Neuron (in vitro differentiated cells): ENCODE results near the gene PLXNA4.

Experiments used
- H2AFZ ChIP-seq: one replicate; pipeline ENCODE4 v1.6.1; 2013; ENCODE audit warnings: low read depth, mild to moderate bottlenecking, inconsistent platforms, low read length, moderate library complexity
- H3K27me3 ChIP-seq: one replicate; pipeline ENCODE4 v1.6.1; 2013; ENCODE audit warnings: low read length; ENCODE audit not compliant: insufficient read depth
- H3K36me3 ChIP-seq: one replicate; pipeline ENCODE4 v1.6.1; 2013; ENCODE audit warnings: low read length; ENCODE audit not compliant: insufficient read depth
- H3K4me1 ChIP-seq: one replicate; pipeline ENCODE4 v1.6.1; 2013; ENCODE audit warnings: low read length; ENCODE audit not compliant: insufficient read depth
- H3K4me3 ChIP-seq: 2 replicates; pipeline ENCODE4 v1.5.1; 2013; ENCODE audit warnings: mild to moderate bottlenecking, low read length, moderate library complexity
- H3K9me3 ChIP-seq: one replicate; pipeline ENCODE4 v1.6.1; 2013; ENCODE audit warnings: low read length

PLXNA4 gene

DNA sequence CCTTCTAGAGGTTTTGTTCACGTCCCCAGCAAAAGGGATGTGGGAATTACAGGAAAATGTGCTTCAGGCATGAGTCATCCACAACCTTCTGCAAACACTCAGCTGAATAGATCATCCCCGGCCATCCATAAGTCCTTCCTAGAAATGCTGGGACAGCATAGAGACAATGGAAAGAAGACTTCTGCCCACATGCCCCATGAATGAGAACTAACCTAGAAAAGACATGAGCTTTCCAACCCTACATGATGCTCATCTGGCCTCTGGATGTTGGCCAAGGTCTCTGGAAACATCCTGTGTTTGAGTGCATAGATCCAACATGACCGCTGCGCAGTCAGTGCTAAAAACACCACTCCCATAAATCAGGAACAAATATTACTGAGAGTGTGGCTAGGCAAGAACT lies 277.5 kb downstream of the PLXNA4 start:
- H3K4me3 ChIP-seq = no peak overlapping the region
- peaks cover 2% of the 10 kb centered on the region for H3K27me3 ChIP-seq
- H3K9me3 ChIP-seq = no peaks in the 10 kb centered on the region
- no peak overlapping the region for H2AFZ ChIP-seq
- H3K4me1 ChIP-seq = no peaks in the 10 kb centered on the region
- no peaks in the 10 kb centered on the region for H3K36me3 ChIP-seq

DNA sequence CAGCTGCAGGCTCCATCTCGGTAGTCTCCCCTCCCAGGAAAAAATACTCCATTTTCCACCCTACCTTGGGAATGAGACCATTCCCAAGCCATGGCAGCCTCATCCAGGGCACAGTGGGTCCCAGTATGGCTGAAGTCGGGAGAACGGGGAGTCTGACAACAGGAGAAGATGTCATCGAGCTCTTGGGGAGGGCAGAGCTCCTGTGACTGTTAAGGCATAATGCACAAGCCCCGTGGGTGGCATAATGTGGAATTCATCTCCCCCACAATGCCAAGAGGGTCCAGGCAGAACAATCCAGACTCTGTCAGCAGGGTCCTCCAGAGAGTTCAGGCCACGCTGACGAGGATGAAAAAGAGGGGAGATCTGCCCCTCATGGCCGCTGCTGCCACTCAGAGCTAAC lies 279.4 kb downstream of the PLXNA4 start:
- H3K4me1 ChIP-seq = no peaks in the 10 kb centered on the region
- no peaks in the 10 kb centered on the region for H3K36me3 ChIP-seq
- H3K9me3 ChIP-seq = no peaks in the 10 kb centered on the region
- H2AFZ ChIP-seq = no peak overlapping the region
- no peak overlapping the region for H3K4me3 ChIP-seq
- H3K27me3 ChIP-seq = peaks cover 2% of the 10 kb centered on the region

- no peaks in the 10 kb centered on the region for H3K4me1 ChIP-seq
- no peaks in the 10 kb centered on the region for H3K9me3 ChIP-seq
- H3K4me3 ChIP-seq = no peak overlapping the region
- H3K36me3 ChIP-seq = no peaks in the 10 kb centered on the region
- no peak overlapping the region for H2AFZ ChIP-seq
- H3K27me3 ChIP-seq = peaks cover 2% of the 10 kb centered on the region
Measured at GRCh38 chr7:132295175-132295574, 281.1 kb downstream of the PLXNA4 start.

GRCh38 chr7:132292803-132293202 lies 283.5 kb downstream of the PLXNA4 start:
- H2AFZ ChIP-seq = no peak overlapping the region
- H3K4me3 ChIP-seq = no peak overlapping the region
- no peaks in the 10 kb centered on the region for H3K9me3 ChIP-seq
- H3K36me3 ChIP-seq = no peaks in the 10 kb centered on the region
- no peaks in the 10 kb centered on the region for H3K27me3 ChIP-seq
- H3K4me1 ChIP-seq = no peaks in the 10 kb centered on the region

DNA sequence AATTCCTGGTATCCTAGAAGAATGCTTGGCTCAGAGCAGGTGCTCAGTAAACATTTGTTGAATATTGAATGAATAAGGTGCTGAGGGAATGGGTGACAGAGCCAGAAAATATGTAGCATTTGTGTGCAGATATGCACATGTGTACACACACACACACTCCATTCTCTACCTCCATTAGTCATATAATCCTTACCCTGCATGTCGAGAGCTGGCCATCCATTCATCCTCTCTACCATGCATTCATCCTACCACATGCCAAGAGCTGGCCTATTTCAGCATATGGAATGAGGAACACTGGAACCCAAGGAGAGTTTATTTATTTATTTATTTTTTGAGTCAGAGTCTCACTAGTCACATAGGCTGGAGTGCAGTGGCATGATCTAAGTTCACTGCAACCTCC lies 284.8 kb downstream of the PLXNA4 start:
- Histone ChIP-seq H3K9me3 (no peaks in the 10 kb centered on the region), H2AFZ (no peak overlapping the region), H3K4me3 (no peak overlapping the region), H3K4me1 (no peaks in the 10 kb centered on the region), H3K36me3 (no peaks in the 10 kb centered on the region), H3K27me3 (no peaks in the 10 kb centered on the region)

DNA sequence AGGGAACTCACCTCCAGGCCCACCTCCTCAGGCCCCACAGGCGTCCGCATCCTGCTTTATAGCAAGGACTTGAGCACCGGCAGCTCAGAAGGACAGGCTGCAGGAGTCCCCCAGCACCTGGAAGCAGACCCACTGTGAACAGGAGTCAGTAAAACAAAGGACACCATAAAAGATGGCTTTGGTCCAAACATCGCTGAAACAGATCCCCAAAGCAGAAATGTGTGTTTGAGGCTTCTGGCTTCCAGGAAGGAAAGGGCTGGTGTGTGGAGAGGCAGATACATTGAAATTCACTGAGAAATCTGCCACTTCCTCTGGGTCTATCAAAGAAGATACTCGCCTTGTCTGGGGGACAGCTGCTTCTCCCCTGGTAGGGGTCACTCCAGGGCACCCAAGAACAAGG lies 286.2 kb downstream of the PLXNA4 start:
- Histone ChIP-seq H2AFZ (no peak overlapping the region), H3K27me3 (no peaks in the 10 kb centered on the region), H3K4me3 (no peak overlapping the region), H3K4me1 (no peaks in the 10 kb centered on the region), H3K9me3 (no peaks in the 10 kb centered on the region), H3K36me3 (no peaks in the 10 kb centered on the region)

- Histone ChIP-seq H2AFZ (no peak overlapping the region), H3K9me3 (no peaks in the 10 kb centered on the region), H3K36me3 (no peaks in the 10 kb centered on the region), H3K27me3 (no peaks in the 10 kb centered on the region), H3K4me3 (no peak overlapping the region), H3K4me1 (no peaks in the 10 kb centered on the region)
Measured at GRCh38 chr7:132286836-132287235, 289.4 kb downstream of the PLXNA4 start.

- H3K27me3 ChIP-seq = no peaks in the 10 kb centered on the region
- H3K4me3 ChIP-seq = no peak overlapping the region
Measured at GRCh38 chr7:132280335-132280734, 295.9 kb downstream of the PLXNA4 start.

GRCh38 chr7:132279718-132280117 lies 296.6 kb downstream of the PLXNA4 start:
- no peak overlapping the region for H3K4me3 ChIP-seq
- H3K27me3 ChIP-seq = no peaks in the 10 kb centered on the region
- H2AFZ ChIP-seq = no peak overlapping the region
- no peaks in the 10 kb centered on the region for H3K4me1 ChIP-seq
- no peaks in the 10 kb centered on the region for H3K9me3 ChIP-seq
- no peaks in the 10 kb centered on the region for H3K36me3 ChIP-seq

More at GRCh38 chr7:132280335-132280734, 295.9 kb downstream of the PLXNA4 start:
- Histone ChIP-seq H2AFZ (no peak overlapping the region), H3K9me3 (no peaks in the 10 kb centered on the region), H3K4me1 (no peaks in the 10 kb centered on the region), H3K36me3 (no peaks in the 10 kb centered on the region)

DNA sequence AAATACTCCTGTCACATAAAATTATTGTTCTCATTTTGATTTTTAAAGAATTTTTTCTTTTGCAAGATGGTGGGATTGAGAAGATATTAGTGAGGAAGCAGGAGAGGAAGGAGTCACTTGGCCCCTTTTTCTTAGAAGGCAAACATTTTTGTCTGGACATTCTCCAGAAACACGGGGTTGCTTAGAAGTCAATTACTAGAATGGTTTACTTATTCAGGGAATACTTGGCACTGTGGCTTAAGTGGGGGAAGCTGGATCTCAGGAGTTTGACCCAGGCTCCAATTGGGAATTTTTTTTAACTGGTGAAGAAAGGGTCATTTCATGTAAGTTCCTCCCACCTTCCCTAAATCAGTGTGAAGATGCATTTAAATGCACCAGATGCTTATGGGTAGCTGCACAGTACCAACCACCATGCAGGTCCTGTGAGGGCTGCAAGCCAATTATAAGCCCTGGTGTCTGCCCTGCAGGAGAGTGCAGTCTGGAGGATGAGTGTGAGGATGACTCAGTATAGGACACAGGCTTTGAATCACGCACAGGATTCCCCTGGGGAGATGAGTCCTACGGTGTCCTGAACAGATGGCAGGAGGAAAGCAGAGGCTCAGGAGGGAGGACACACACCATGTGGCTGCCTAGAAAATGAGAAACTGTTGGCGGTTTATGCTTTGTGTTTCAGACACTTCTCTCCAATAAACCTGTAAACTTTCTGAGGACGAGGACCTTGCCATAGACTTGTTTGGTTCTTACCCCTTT lies 299.1 kb downstream of the PLXNA4 start:
- Histone ChIP-seq H3K9me3 (no peaks in the 10 kb centered on the region), H3K4me1 (no peaks in the 10 kb centered on the region), H2AFZ (no peak overlapping the region), H3K36me3 (no peaks in the 10 kb centered on the region), H3K4me3 (no peak overlapping the region), H3K27me3 (no peaks in the 10 kb centered on the region)

DNA sequence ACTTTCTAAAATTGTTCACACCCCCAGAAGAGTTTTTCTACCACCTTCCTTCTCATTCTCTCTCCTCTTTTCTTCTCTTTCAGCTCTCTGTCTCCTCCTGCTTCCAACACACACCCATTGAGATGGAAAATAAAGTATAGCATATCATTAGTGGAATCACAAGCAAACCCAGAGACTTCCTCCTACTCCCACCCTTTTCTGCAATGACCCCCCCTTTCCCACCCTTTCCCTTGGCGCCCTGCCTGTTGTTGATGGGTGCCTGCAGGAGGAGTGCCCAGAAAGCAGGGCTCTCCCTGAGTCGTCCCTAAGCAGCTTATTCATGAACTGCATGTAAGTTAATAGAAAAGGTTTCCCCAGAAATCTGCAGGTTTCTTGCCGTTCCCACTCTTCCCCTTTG lies 300.0 kb downstream of the PLXNA4 start:
- Histone ChIP-seq H3K36me3 (no peaks in the 10 kb centered on the region), H3K27me3 (no peaks in the 10 kb centered on the region), H2AFZ (no peak overlapping the region), H3K4me1 (no peaks in the 10 kb centered on the region), H3K4me3 (no peak overlapping the region), H3K9me3 (no peaks in the 10 kb centered on the region)

GRCh38 chr7:132275416-132276233 lies 300.6 kb downstream of the PLXNA4 start:
- no peaks in the 10 kb centered on the region for H3K4me1 ChIP-seq
- H3K27me3 ChIP-seq = no peaks in the 10 kb centered on the region
- no peaks in the 10 kb centered on the region for H3K9me3 ChIP-seq
- no peak overlapping the region for H2AFZ ChIP-seq
- no peaks in the 10 kb centered on the region for H3K36me3 ChIP-seq
- no peak overlapping the region for H3K4me3 ChIP-seq

- Histone ChIP-seq H3K4me1 (no peaks in the 10 kb centered on the region), H3K36me3 (no peaks in the 10 kb centered on the region), H2AFZ (no peak overlapping the region), H3K9me3 (no peaks in the 10 kb centered on the region), H3K27me3 (no peaks in the 10 kb centered on the region), H3K4me3 (no peak overlapping the region)
Measured at GRCh38 chr7:132272763-132273371, 303.4 kb downstream of the PLXNA4 start.
